T-cell (primary cell): Measurements from ENCODE around the gene DAP3. TPM values are rescaled to one million over a fixed set of nuclear protein-coding genes. Genes with fewer than 3 reads are reported as not detected.
"Not testable (repeated sequence)": the region's sequence is repeated elsewhere in the genome, so short reads cannot be mapped to it uniquely, and the experiment has no call there.

Experiments used
- ATAC-seq, 4 experiments: fragments of 200-7000 bp in 3 of 4; fragments of 150-1000 bp in 1 of 4; cut with Tn5 transposase; replicated peaks in 1 of 4; 1 replicate in 3 of 4; 2 replicates in 1 of 4; pipeline ENCODE4 v1.10.0; 2021; ENCODE audit warnings: moderate library complexity in 3 of 4, mild to moderate bottlenecking in 2 of 4, moderate number of reproducible peaks in 1 of 4
- CTCF ChIA-PET, 2 donors: fragments of 300-600 bp; sonication (Branson Sonifier 250); formaldehyde crosslinking; loops; one replicate each; lab custom pipeline; 2022; ENCODE audit warnings: antibody characterized with exemption in 2 of 2; lab: Charles Lee
- POLR2A ChIA-PET, 2 donors: fragments of 300-600 bp; sonication (Branson Sonifier 250); formaldehyde crosslinking; loops; one replicate each; lab custom pipeline; 2022; ENCODE audit warnings: antibody characterized with exemption in 2 of 2; lab: Charles Lee
- DNase-seq, 35 experiments: peaks; one replicate each; pipeline versions ENCODE4 v3.0.0 to v3.0.0-alpha.2; 2013 to 2023
- H3K27ac ChIP-seq: one replicate; pipeline ENCODE4 v1.5.1; 2013; ENCODE audit warnings: low read length
- H3K27me3 ChIP-seq, 2 experiments: replicated peaks in 1 of 2; 1 replicate in 1 of 2; 2 replicates in 1 of 2; pipeline versions ENCODE4 v1.6.1 to v1.7.0; 2013; ENCODE audit warnings: low read length in 1 of 2, mixed read lengths in 1 of 2; ENCODE audit not compliant: control insufficient read depth in 2 of 2, insufficient read depth in 2 of 2; ENCODE audit errors: extremely low read depth in 1 of 2
- H3K36me3 ChIP-seq, 2 donors: 1 replicate in 1 of 2; 2 replicates in 1 of 2; pipeline versions ENCODE4 v1.6.1 to v1.7.0; 2013; ENCODE audit warnings: low read length in 1 of 2; ENCODE audit not compliant: control insufficient read depth in 2 of 2, insufficient read depth in 1 of 2; ENCODE audit errors: extremely low read depth in 1 of 2
- H3K4me1 ChIP-seq, 2 experiments: 1 replicate in 1 of 2; 2 replicates in 1 of 2; pipeline versions ENCODE4 v1.6.1 to v1.7.0; 2013; ENCODE audit warnings: low read length in 2 of 2, mixed read lengths in 1 of 2; ENCODE audit not compliant: insufficient read depth in 2 of 2, control insufficient read depth in 1 of 2; ENCODE audit errors: extremely low read depth in 1 of 2
- H3K4me3 ChIP-seq, 2 donors: 1 replicate in 1 of 2; 2 replicates in 1 of 2; pipeline versions ENCODE4 v1.5.1 to v1.7.0; 2013; ENCODE audit warnings: mild to moderate bottlenecking in 2 of 2, low read length in 1 of 2, moderate library complexity in 1 of 2; ENCODE audit not compliant: control insufficient read depth in 1 of 2; ENCODE audit errors: extremely low read depth in 1 of 2
- H3K9me3 ChIP-seq: 2 replicates; pipeline ENCODE4 v1.7.0; 2013
- H3K27ac Mint-ChIP-seq, 2 donors: one replicate each; pipeline ENCODE4 v1.8.0; 2020 to 2021; ENCODE audit warnings: mild to moderate bottlenecking in 2 of 2, mixed read lengths in 2 of 2
- H3K27me3 Mint-ChIP-seq, 2 donors: one replicate each; pipeline ENCODE4 v1.8.0; 2021 to 2022; ENCODE audit warnings: mixed read lengths in 2 of 2
- H3K36me3 Mint-ChIP-seq: one replicate; pipeline ENCODE4 v1.8.0; 2021; ENCODE audit warnings: mixed read lengths
- H3K4me1 Mint-ChIP-seq, 3 donors: one replicate each; pipeline ENCODE4 v1.8.0; 2020 to 2022; ENCODE audit warnings: mixed read lengths in 3 of 3, mild to moderate bottlenecking in 1 of 3
- H3K4me3 Mint-ChIP-seq, 3 donors: one replicate each; pipeline ENCODE4 v1.8.0; 2020 to 2022; ENCODE audit warnings: mild to moderate bottlenecking in 3 of 3, mixed read lengths in 3 of 3, moderate library complexity in 3 of 3
- H3K9me3 Mint-ChIP-seq, 3 donors: one replicate each; pipeline ENCODE4 v1.8.0; 2020 to 2022; ENCODE audit warnings: mixed read lengths in 3 of 3
- WGBS: methylation state at CpG from one replicate; pipeline ENCODE4 v1.1.5; 2013; ENCODE audit warnings: missing lambda C conversion rate; ENCODE audit not compliant: insufficient coverage; 5-methylcytosine and 5-hydroxymethylcytosine counted together
- total RNA-seq, 35 experiments: library from RNA in 6 of 35; stranded (reverse) in 6 of 35; fragments of 120-200 nt in 1 of 35; gene quantifications; one replicate each; pipeline versions ENCODE4 v1.2.1 to v1.2.4 and lab custom pipeline; 2013 to 2026

The DAP3 gene
- total RNA-seq, 5 donors from 2014 or later (not counting 1 experiment from before 2014, with no cell fraction given) = 112 to 140 (median 133) TPM

- H3K27me3 ChIP-seq, H3K4me3 Mint-ChIP-seq, H3K4me1 ChIP-seq, ATAC-seq, H3K9me3 Mint-ChIP-seq, H3K27me3 Mint-ChIP-seq, DNase-seq, H3K27ac Mint-ChIP-seq, H3K9me3 ChIP-seq, H3K4me3 ChIP-seq, POLR2A ChIA-PET, H3K4me1 Mint-ChIP-seq, CTCF ChIA-PET, H3K27ac ChIP-seq: not testable (repeated sequence)
- WGBS = no CpG with 5 or more reads among the region's 5 CpGs
- H3K36me3 Mint-ChIP-seq = peaks cover 58% of the 10 kb centered on the region
- H3K36me3 ChIP-seq = peaks cover 10 to 80% of the 10 kb centered on the region in 2 donors
Observed at GRCh38 chr1:155767399-155767989, 78.6 kb downstream of the DAP3 start.

- DNase-seq (no peak), ATAC-seq (no peak)
- Histone ChIP-seq H3K4me1 (no peaks in the 10 kb centered on the region), H3K27me3 (no peaks in the 10 kb centered on the region), H3K27ac (no peak overlapping the region), H3K4me3 (no peak overlapping the region), H3K9me3 (no peaks in the 10 kb centered on the region), H3K36me3 (peaks cover 10 to 80% of the 10 kb centered on the region in 2 donors)
- Mint-ChIP-seq H3K36me3 (peaks cover 65% of the 10 kb centered on the region), H3K27me3 (no peaks in the 10 kb centered on the region), H3K9me3 (no peaks in the 10 kb centered on the region), H3K27ac (peak overlapping the region in 1 of 2 donors; percentile 39), H3K4me1 (no peaks in the 10 kb centered on the region), H3K4me3 (no peak overlapping the region)
- ChIA-PET CTCF (no interaction called here), POLR2A (no interaction called here)
- WGBS = no CpG with 5 or more reads among the region's 5 CpGs
Observed at GRCh38 chr1:155769257-155769656, 80.4 kb downstream of the DAP3 start.

- CTCF ChIA-PET = interaction anchor here in 1 of 2 donors (0.5 to 0.6 kb wide), 2 partner anchors 125 to 521 kb away, joined by 3 read pairs; no protein-coding TSS in a partner anchor
- H3K27me3 Mint-ChIP-seq = no peaks in the 10 kb centered on the region
- peaks cover 0 to 11% (median 3%) of the 10 kb centered on the region in 3 donors for H3K4me1 Mint-ChIP-seq
- H3K4me3 Mint-ChIP-seq = no peak overlapping the region
- H3K9me3 Mint-ChIP-seq = no peaks in the 10 kb centered on the region
- no peaks in the 10 kb centered on the region for H3K9me3 ChIP-seq
- ATAC-seq = no peak
- WGBS = no CpG with 5 or more reads among the region's 2 CpGs
- no peaks in the 10 kb centered on the region for H3K27me3 ChIP-seq
- peaks cover 70% of the 10 kb centered on the region for H3K36me3 Mint-ChIP-seq
- H3K36me3 ChIP-seq = peaks cover 10 to 83% of the 10 kb centered on the region in 2 donors
- H3K27ac ChIP-seq = no peak overlapping the region
- no peak for DNase-seq
- no peak overlapping the region for H3K27ac Mint-ChIP-seq
- POLR2A ChIA-PET = no interaction called here
- H3K4me3 ChIP-seq = no peak overlapping the region
- H3K4me1 ChIP-seq = no peaks in the 10 kb centered on the region
Observed at GRCh38 chr1:155773221-155773620, 84.3 kb downstream of the DAP3 start.

GRCh38 chr1:155776414-155776813 is 87.5 kb downstream of the DAP3 start:
- Histone ChIP-seq H3K4me3 (no peak overlapping the region), H3K36me3 (peaks cover 4 to 63% of the 10 kb centered on the region in 2 donors), H3K27me3 (no peaks in the 10 kb centered on the region), H3K4me1 (no peaks in the 10 kb centered on the region), H3K9me3 (no peaks in the 10 kb centered on the region), H3K27ac (no peak overlapping the region)
- Mint-ChIP-seq H3K27ac (peak overlapping the region; percentile 24 to 53), H3K27me3 (no peaks in the 10 kb centered on the region), H3K4me3 (no peak overlapping the region), H3K36me3 (peaks cover 55% of the 10 kb centered on the region), H3K4me1 (peaks cover 0 to 11% (median 3%) of the 10 kb centered on the region in 3 donors), H3K9me3 (no peaks in the 10 kb centered on the region)
- ATAC-seq = no peak
- CTCF ChIA-PET = no interaction called here
- WGBS = 89% methylated on average over 2 of the region's 4 CpGs
- no peak for DNase-seq
- POLR2A ChIA-PET = no interaction called here

- WGBS = 94% methylated on average over 2 of the region's 3 CpGs
- no peak for DNase-seq
- Mint-ChIP-seq H3K4me1 (peaks cover 0 to 11% (median 3%) of the 10 kb centered on the region in 3 donors), H3K27me3 (no peaks in the 10 kb centered on the region), H3K36me3 (peaks cover 49% of the 10 kb centered on the region), H3K4me3 (no peak overlapping the region), H3K27ac (peak overlapping the region in 1 of 2 donors; percentile 32), H3K9me3 (no peaks in the 10 kb centered on the region)
- Histone ChIP-seq H3K9me3 (no peaks in the 10 kb centered on the region), H3K4me1 (no peaks in the 10 kb centered on the region), H3K4me3 (no peak overlapping the region), H3K27ac (no peak overlapping the region), H3K27me3 (no peaks in the 10 kb centered on the region), H3K36me3 (peaks cover 0 to 55% of the 10 kb centered on the region in 2 donors)
- CTCF ChIA-PET = no interaction called here
- POLR2A ChIA-PET = interaction anchor here in 1 of 2 donors (0.6 kb wide), 2 partner anchors 24 to 262 kb away, joined by 4 to 9 read pairs; no protein-coding TSS in a partner anchor
- ATAC-seq = no peak
Observed at GRCh38 chr1:155777582-155777981, 88.7 kb downstream of the DAP3 start.

Other genes with a start within 250 kb of the DAP3 start
- gene ASH1L, start 126.3 kb upstream of the DAP3 start, total RNA-seq = 100 to 1,000 TPM in 1 of 5 donors, 10 to 100 TPM in 4; 78.0 to 105 (median 81.1) TPM
- gene MSTO1, start 78.9 kb upstream of the DAP3 start, total RNA-seq = 10 to 100 TPM; 47.6 to 96.2 (median 92.9) TPM
- gene YY1AP1, start 317 bp upstream of the DAP3 start, total RNA-seq = 10 to 100 TPM; 75.8 to 88.3 (median 85.0) TPM
- gene GON4L, start 168.1 kb downstream of the DAP3 start, total RNA-seq = 100 to 1,000 TPM; 101 to 113 (median 105) TPM
- 10 to 100 TPM in 2 of 5 donors, 1 to 10 TPM in 3; 8.6 to 19.8 (median 9.0) TPM for gene SYT11, start 170.5 kb downstream of the DAP3 start, total RNA-seq
- gene RIT1, start 222.3 kb downstream of the DAP3 start, total RNA-seq = 10 to 100 TPM; 35.3 to 56.4 (median 39.2) TPM
- 100 to 1,000 TPM in 1 of 5 donors, 10 to 100 TPM in 4; 44.5 to 102 (median 85.6) TPM for gene KHDC4, start 245.3 kb downstream of the DAP3 start, total RNA-seq